Subcutaneous adipose tissue (tissue), 4 donors: ENCODE data around the gene TBC1D23. TPM values are rescaled to one million over a fixed set of nuclear protein-coding genes. Genes with fewer than 3 reads are reported as not detected.

Source experiments
- total RNA-seq, 4 donors: library from RNA; depleted of rRNA; stranded (reverse); fragments of >200 nt; gene quantifications; one replicate each; pipeline ENCODE4 v1.1.0, GENCODE V29; 2016
- TF ChIP-seq, protein P1 (sequence below): fragments of 450-650 bp; IDR thresholded peaks from one replicate; pipeline ENCODE4 v1.5.1; 2016; ENCODE audit warnings: low read depth, mild to moderate bottlenecking, control low read depth, antibody characterized with exemption, moderate library complexity

TBC1D23 gene
- total RNA-seq, 4 donors from 2014 or later: 39.2 to 66.9 (median 47.8) TPM

GRCh38 chr3:100278910-100279309 lies 18.1 kb downstream of the TBC1D23 start:
- TF ChIP-seq, protein P1, sequence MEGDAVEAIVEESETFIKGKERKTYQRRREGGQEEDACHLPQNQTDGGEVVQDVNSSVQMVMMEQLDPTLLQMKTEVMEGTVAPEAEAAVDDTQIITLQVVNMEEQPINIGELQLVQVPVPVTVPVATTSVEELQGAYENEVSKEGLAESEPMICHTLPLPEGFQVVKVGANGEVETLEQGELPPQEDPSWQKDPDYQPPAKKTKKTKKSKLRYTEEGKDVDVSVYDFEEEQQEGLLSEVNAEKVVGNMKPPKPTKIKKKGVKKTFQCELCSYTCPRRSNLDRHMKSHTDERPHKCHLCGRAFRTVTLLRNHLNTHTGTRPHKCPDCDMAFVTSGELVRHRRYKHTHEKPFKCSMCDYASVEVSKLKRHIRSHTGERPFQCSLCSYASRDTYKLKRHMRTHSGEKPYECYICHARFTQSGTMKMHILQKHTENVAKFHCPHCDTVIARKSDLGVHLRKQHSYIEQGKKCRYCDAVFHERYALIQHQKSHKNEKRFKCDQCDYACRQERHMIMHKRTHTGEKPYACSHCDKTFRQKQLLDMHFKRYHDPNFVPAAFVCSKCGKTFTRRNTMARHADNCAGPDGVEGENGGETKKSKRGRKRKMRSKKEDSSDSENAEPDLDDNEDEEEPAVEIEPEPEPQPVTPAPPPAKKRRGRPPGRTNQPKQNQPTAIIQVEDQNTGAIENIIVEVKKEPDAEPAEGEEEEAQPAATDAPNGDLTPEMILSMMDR: no peak

GRCh38 chr3:100288288-100288894 lies 27.6 kb downstream of the TBC1D23 start:
- TF ChIP-seq, protein P1: no peak

DNA sequence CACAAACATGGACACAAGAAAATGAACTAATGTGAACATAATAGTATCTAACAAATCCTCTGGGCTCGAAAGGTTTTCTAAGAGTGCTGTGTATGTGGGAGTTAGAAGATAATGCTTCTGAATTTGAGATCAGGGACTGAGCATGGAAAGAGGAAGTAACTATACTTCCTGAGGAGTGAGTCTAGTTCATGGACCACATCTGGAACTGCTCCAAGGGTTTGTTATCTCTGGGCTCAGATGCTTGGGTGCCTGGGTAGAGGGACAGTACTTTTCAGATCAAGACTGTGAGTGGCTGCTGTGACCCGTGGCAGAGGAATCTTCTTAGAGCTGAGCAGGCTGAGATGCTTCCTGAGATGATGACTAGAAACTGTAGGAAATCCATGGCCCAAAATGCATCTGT lies 28.5 kb downstream of the TBC1D23 start:
- TF ChIP-seq, protein P1: no peak

- TF ChIP-seq, protein P1: no peak
These were observed 34.3 kb downstream of the TBC1D23 start for GRCh38 chr3:100295089-100295488.

DNA sequence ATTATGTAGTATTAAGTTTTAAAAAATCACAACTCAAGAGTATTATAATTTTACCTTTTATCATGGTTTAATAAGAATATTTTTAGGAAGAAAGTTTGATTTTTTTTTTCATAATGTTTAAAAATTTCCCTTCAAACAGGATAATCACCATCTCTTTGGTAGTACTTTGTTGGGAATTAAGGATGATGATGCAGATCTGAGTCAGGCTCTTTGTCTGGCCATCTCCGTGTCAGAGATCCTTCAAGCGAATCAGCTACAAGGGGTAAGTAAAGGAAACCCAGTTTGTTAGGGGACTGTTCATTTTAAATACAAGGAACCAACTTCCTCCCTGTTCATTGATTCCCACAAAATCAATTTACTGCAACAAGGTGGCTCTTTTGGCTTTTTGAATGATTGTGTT lies 37.0 kb downstream of the TBC1D23 start:
- TF ChIP-seq, protein P1: no peak

DNA sequence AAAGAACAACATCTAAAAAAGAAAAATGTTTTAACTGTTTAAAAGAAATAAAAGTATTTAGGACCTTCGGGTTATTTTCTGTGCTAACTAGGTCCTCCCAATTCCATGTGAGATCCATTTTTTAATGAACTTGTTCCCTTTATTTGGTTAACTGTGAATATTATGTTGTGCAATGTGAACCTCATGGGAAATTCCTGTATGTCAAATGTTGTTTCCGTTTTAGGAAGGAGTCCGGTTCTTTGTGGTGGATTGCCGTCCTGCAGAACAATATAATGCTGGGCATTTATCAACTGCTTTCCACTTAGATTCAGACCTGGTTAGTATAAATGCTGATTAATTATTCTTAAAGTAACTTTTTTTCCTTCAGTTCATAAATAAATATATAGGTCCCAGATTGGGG lies 38.2 kb downstream of the TBC1D23 start:
- TF ChIP-seq, protein P1: no peak

DNA sequence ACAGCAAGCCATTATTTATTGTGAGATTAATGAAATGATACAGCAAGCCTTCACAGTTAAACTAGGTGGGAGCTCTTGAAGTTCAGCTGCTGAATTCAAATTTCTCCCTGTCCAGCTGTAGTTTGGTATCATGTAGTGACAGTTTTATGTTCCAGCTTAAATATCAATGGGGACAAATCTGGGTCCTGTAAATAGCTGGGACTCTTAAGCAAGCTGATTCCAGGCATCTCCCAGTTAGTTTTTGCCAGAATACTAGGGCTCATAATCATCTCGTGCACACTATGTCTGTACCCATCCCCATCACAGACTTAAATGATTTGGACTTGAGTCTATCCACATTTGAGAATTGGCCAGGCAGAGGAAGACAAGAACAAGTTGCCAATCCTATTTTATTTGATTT lies 45.9 kb downstream of the TBC1D23 start:
- TF ChIP-seq, protein P1: no peak
